NCI-H748 (cell line): Measurements from ENCODE around the gene LAMTOR2.
"Not testable (repeated sequence)": the region's sequence is repeated elsewhere in the genome, so short reads cannot be mapped to it uniquely, and the experiment has no call there.

Source experiments
- DNase-seq: peaks from one replicate; lab custom pipeline; 2025; ENCODE audit not compliant: unreplicated experiment; lab: John Stamatoyannopoulos, UW

Gene LAMTOR2

GRCh38 chr1:156051011-156051725, 3.4 kb upstream of the LAMTOR2 start:
- no peak for DNase-seq

- peak; percentile 71 for DNase-seq
Measured at GRCh38 chr1:156052862-156053767, 1.5 kb upstream of the LAMTOR2 start.

- DNase-seq: peak; percentile 91
Measured at GRCh38 chr1:156053768-156054499, 648 bp upstream of the LAMTOR2 start, which contains the start of gene UBQLN4. Gene UBQLN4 (minus strand): TSS chr1:156053798. CDS start chr1:156053701, 97 bp downstream.

- DNase-seq: no peak
Measured at GRCh38 chr1:156055281-156056048, 883 bp downstream of the LAMTOR2 start.

- DNase-seq: no peak
Measured at GRCh38 chr1:156056326-156056849, 1.8 kb downstream of the LAMTOR2 start.

- peak; percentile 59 for DNase-seq
Measured at GRCh38 chr1:156060937-156061636, 6.5 kb downstream of the LAMTOR2 start, which contains the start of gene RAB25. Gene RAB25 (plus strand): TSS chr1:156061160. CDS start chr1:156061401, 241 bp downstream.

- DNase-seq: no peak
Measured at GRCh38 chr1:156062189-156062588, 7.6 kb downstream of the LAMTOR2 start.

GRCh38 chr1:156063997-156064285, 9.4 kb downstream of the LAMTOR2 start:
- no peak for DNase-seq

GRCh38 chr1:156064615-156065014, 10.0 kb downstream of the LAMTOR2 start:
- DNase-seq: no peak

- DNase-seq: no peak
Measured at GRCh38 chr1:156065212-156065611, 10.6 kb downstream of the LAMTOR2 start.

- no peak for DNase-seq
Measured at GRCh38 chr1:156065871-156066270, 11.3 kb downstream of the LAMTOR2 start.

GRCh38 chr1:156067262-156067661, 12.7 kb downstream of the LAMTOR2 start:
- no peak for DNase-seq

- no peak for DNase-seq
Measured at GRCh38 chr1:156069490-156070455, 15.2 kb downstream of the LAMTOR2 start.

GRCh38 chr1:156070548-156070947, 16.0 kb downstream of the LAMTOR2 start:
- no peak for DNase-seq

GRCh38 chr1:156071332-156071816, 16.8 kb downstream of the LAMTOR2 start:
- not testable (repeated sequence) for DNase-seq

- no peak for DNase-seq
Measured at GRCh38 chr1:156072251-156072650, 17.7 kb downstream of the LAMTOR2 start.

GRCh38 chr1:156073110-156073687, 18.6 kb downstream of the LAMTOR2 start:
- no peak for DNase-seq

GRCh38 chr1:156073740-156074139, 19.2 kb downstream of the LAMTOR2 start:
- no peak for DNase-seq
